GM12878 (cell line): ENCODE results near the gene TEKT5.

Experiments
- CEBPB ChIP-seq, 2 experiments: fragments of 150-350 bp in 1 of 2; IDR thresholded peaks; 2 replicates each; pipeline ENCODE4 v1.6.1; 2012 to 2014; ENCODE audit warnings: low read depth in 2 of 2, low read length in 2 of 2, borderline replicate concordance in 1 of 2, inconsistent platforms in 1 of 2
- CTCF ChIP-seq, 3 experiments: IDR thresholded peaks in 2 of 3; conservative IDR thresholded peaks in 1 of 3; 2 replicates each; pipeline ENCODE4 v1.5.1; 2011; ENCODE audit warnings: low read depth in 3 of 3, low read length in 3 of 3, mild to moderate bottlenecking in 3 of 3, control low read depth in 2 of 3, moderate library complexity in 2 of 3, inconsistent platforms in 1 of 3, mixed read lengths in 1 of 3; ENCODE audit not compliant: control insufficient read depth in 2 of 3, insufficient read depth in 1 of 3; ENCODE audit errors: extremely low read depth in 1 of 3
- EZH2 ChIP-seq: IDR thresholded peaks from 2 replicates; pipeline ENCODE4 v1.6.1; 2012; ENCODE audit warnings: low read depth, mild to moderate bottlenecking, control low read depth, inconsistent platforms, low read length, borderline replicate concordance; ENCODE audit not compliant: control insufficient read depth
- IRF3 ChIP-seq: fragments of 450-650 bp; IDR thresholded peaks from 2 replicates; pipeline ENCODE4 v1.6.1; 2014; ENCODE audit warnings: mild to moderate bottlenecking
- MYC ChIP-seq: IDR thresholded peaks from 2 replicates; pipeline ENCODE4 v1.6.1; 2011; ENCODE audit warnings: mild to moderate bottlenecking, low read length, moderate library complexity, inconsistent platforms; ENCODE audit not compliant: insufficient read depth, insufficient replicate concordance, insufficient read length, severe bottlenecking
- PAX8 ChIP-seq: fragments of 450-650 bp; IDR thresholded peaks from 2 replicates; pipeline ENCODE4 v1.6.1; 2017; ENCODE audit warnings: mild to moderate bottlenecking, moderate library complexity
- PBX3 ChIP-seq: IDR thresholded peaks from 2 replicates; pipeline ENCODE4 v1.6.1; 2011; ENCODE audit warnings: mild to moderate bottlenecking, low read depth, low read length, moderate library complexity; ENCODE audit not compliant: insufficient replicate concordance
- PML ChIP-seq: IDR thresholded peaks from 2 replicates; pipeline ENCODE4 v1.6.1; 2012; ENCODE audit warnings: low read length, inconsistent platforms
- POLR2A ChIP-seq: IDR thresholded peaks from 2 replicates; pipeline ENCODE4 v1.6.1; 2011; ENCODE audit warnings: low read depth, mild to moderate bottlenecking, low read length
- RFX5 ChIP-seq: IDR thresholded peaks from 2 replicates; pipeline ENCODE4 v1.6.1; 2011; ENCODE audit warnings: low read depth, low read length, improper control_type of control experiment
- SKIL ChIP-seq: fragments of 450-650 bp; IDR thresholded peaks from 2 replicates; pipeline ENCODE4 v1.6.1; 2017; ENCODE audit warnings: mild to moderate bottlenecking, low read depth, inconsistent platforms; ENCODE audit not compliant: poor library complexity, severe bottlenecking
- SREBF2 ChIP-seq: IDR thresholded peaks from 2 replicates; pipeline ENCODE4 v1.6.1; 2012; ENCODE audit warnings: mild to moderate bottlenecking, low read length
- TCF7 ChIP-seq: IDR thresholded peaks from 2 replicates; pipeline ENCODE4 v1.6.1; 2014; ENCODE audit warnings: antibody characterized with exemption, borderline replicate concordance

GRCh38 chr16:10731790-10732189, 37.1 kb upstream of the TEKT5 start:
- TF ChIP-seq TCF7, result no peak
- TF ChIP-seq EZH2, result no peak
- no peak for TF ChIP-seq IRF3
- no peak for TF ChIP-seq SREBF2
- TF ChIP-seq CTCF (IDR thresholded peaks at IDR 0.05 in 2 of 3, conservative IDR thresholded peaks at IDR 0.05 in 1 of 3; ENCODE audit: control insufficient read depth in 2 of 3, extremely low read depth in 1 of 3, insufficient read depth in 1 of 3, low read depth in 3 of 3, low read length in 3 of 3), result no peak
- no peak for TF ChIP-seq MYC
- TF ChIP-seq POLR2A, result no peak
- TF ChIP-seq CEBPB (IDR thresholded peaks at IDR 0.05; ENCODE audit: borderline replicate concordance in 1 of 2, low read depth in 2 of 2, low read length in 2 of 2), result no peak
- TF ChIP-seq SKIL, result no peak
- no peak for TF ChIP-seq RFX5
- TF ChIP-seq PBX3, result no peak
- no peak for TF ChIP-seq PAX8
- TF ChIP-seq PML, result no peak
